Measurements from ENCODE around the gene MVB12B.

- TF ChIP-seq CTCF (conservative IDR thresholded peaks at IDR 0.05 in 1 of 2, IDR thresholded peaks at IDR 0.05 in 1 of 2; ENCODE audit: extremely low read depth in 1 of 2, insufficient read depth in 1 of 2, low read depth in 1 of 2, low read length in 2 of 2) (no peak), EZH2 (IDR thresholded peaks at IDR 0.05; ENCODE audit: borderline replicate concordance, low read length) (no peak)
Observed at GRCh38 chr9:126367616-126368015, 41.0 kb downstream of the MVB12B start.
